GM18526 (cell line): ENCODE results near the gene WDR33.

ENCODE experiments used
- POLR2A ChIP-seq: IDR thresholded peaks from 3 replicates; pipeline ENCODE4 v1.6.1; 2011; ENCODE audit not compliant: insufficient read length; ENCODE audit errors: extremely low read depth

Gene WDR33

DNA sequence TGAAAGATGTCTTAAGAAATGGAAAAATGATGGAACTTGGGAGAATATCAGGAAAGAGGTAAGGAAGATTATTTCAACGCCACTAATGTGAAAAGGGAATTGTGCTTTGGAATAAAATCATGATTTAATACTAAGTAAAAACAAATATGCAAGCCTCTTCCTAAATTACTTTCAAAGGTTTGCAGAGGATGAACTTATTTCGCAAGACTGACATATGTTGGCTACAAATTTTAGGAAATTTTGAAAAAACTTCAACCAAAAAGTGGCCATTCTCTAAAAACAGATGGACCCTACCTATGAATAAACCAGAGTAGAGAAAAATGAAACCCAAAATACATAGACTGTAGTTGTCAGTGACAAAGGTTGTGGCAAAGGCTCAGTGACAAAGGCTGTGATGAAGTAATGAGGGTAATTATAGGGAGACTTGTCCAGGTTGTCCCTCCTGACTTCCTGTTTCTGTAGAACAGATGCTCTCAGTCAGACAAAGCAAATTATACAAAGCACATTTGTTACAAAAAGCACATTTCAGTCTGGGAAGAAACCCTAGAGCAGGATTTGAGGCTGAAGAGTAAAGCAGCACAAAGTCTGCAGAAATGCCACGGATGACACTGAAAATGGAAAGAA, 70.2 kb downstream of the WDR33 start:
- no peak for TF ChIP-seq POLR2A

DNA sequence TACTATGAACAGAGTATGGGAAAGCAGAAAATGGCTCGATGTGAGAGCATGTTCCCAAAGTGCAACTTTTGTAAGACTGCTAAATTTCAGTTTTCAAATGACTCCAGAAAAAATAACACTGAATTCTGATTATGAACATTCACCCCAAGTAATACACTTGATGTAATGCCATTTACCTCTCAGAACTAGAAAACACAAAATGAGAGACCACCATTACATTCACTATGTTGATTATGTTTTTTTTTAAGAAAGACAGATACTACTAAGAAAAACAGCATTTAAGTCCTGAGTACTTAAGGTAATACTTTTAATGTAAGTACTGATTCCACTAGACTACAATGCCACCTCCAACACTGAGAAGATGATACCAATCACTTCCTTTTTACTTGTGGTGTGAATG, 71.2 kb downstream of the WDR33 start:
- TF ChIP-seq POLR2A = no peak

GRCh38 chr2:127737892-127738291, 73.1 kb downstream of the WDR33 start:
- no peak for TF ChIP-seq POLR2A

- no peak for TF ChIP-seq POLR2A
These were observed 75.2 kb downstream of the WDR33 start for GRCh38 chr2:127735537-127736399.

GRCh38 chr2:127735044-127735443, 75.9 kb downstream of the WDR33 start:
- no peak for TF ChIP-seq POLR2A

DNA sequence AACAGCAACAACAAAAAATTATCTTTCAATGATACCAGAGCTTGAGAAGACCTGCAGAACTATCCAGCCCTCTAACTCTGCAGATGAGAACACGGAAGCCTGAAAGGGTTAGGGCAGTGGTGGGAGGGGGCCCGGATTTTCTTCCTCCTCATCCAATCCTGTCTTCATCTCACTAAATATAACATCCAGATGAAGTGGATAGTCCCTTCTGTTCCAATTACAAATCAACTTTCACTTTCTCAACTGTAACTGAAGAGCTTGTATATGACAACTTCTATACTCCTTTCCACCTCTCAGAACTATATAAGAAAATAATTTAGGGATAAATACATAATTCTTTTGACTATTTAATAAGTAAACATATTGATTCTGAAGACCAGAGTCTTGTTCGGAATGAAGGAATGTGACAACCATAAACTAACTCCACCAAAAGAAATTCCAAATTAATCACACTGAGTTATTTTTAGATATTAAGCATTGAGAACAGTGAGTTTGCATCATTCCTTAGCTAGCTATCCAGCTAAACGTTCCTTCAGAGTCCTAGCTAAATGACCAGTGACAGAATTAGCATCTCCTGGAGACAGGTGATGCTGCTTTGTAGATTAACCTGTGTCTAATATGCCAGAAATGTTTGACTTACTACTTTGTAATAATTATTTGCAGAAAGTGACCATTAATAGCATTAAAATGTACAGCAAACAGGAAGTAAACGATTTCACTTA, 77.0 kb downstream of the WDR33 start:
- no peak for TF ChIP-seq POLR2A

- TF ChIP-seq POLR2A = no peak
These were observed 77.7 kb downstream of the WDR33 start for GRCh38 chr2:127733113-127733815.

DNA sequence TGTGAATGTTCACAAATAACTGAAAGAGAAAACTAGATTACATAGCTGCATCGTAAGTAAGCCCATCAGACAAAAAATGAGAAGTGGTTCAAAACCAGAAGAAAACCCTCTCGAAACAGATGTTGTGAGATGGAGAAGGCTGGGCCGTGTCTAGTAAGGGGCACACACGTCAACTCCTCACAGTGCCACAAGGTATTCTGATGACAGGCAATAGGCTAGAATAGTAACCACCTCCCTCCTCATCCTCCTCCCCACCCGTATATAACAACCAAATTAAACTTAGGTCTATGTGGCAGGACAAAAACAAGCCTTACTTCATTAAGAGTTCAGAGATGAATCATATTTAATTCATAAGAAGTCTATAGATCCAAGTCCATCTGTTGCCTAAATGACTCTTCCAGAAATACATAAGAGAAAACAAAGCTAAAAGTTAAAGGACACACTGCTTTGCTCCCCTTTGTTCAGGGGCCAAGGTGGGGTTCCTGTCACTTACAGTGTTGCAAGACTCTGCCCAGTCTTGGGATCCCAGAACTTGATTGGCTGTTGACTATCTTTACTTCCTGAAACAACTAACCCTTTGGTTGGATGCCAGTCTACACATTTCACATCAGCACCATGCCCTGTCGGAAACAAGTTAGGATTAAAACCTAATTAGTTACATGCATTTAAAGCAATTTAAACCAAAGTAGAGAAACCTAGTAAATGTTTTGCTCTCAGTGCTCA, 84.7 kb downstream of the WDR33 start:
- TF ChIP-seq POLR2A = no peak

DNA sequence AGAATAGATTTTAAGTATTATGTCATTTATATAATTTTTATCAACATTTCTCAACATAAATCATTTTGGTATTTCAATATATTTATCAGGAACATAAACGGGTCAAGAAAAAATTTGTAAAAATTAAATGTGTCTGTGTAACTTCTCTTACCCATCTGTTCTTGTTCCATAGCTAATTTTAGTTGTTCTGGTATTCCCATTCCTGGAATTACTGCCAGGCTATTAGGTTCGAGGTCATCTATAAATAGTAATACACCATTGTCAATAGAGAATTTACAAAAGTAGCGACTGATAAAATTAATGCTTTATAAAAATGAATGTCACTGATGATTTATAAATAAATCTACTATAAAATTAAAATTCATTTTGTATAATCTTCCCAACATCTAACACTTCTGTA, 88.2 kb downstream of the WDR33 start:
- no peak for TF ChIP-seq POLR2A

GRCh38 chr2:127721978-127722355, 89.0 kb downstream of the WDR33 start:
- TF ChIP-seq POLR2A = no peak

DNA sequence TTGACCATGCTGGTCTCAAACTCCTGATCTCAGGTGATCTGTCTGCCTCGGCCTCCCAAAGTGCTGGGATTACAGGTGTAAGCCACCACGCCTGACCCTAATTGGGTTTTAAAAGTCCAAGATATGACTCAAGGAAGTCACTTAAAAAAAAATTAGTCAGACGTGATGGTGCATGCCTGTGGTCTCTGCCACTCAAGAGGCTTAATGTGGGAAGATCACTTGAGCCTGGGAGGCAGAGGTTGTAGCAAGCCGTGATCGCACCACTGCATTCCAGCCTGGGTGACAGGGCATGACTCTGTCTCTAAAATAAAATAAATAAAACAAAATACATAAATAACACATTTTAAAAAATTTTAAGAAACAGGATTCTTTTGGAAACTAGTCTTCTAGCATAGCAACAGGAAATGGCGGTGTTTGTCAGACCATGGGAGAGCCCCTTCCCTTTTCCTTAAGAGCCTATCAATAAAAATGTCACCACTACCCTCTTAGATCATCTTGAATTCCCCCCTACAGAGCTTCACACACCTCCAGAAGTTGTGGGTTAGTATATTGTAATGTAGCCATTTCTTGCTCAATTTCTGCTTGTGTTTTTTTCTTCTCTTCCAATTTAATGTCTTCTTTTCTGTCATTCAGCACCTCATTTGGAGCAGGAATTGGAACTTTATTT, 89.5 kb downstream of the WDR33 start:
- no peak for TF ChIP-seq POLR2A

GRCh38 chr2:127719301-127720218, 91.4 kb downstream of the WDR33 start:
- no peak for TF ChIP-seq POLR2A

DNA sequence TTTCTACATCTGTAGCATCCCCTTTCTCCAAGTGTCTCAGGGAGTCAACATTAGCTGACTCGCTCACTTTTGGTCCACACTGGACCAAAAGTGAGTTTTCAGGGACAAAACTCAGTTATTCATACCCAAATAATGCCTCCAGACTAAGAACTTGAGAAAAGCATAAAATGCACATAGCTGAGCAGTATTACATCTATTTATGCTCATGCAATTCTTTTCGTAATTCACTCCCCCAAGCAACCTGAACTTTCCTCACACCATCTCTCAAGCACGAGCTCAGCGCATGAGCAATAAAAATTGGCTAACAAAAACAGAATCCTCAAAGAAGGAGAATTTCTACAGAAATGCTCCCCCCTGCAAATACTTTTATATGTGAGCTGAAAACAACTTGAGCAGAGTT, 92.7 kb downstream of the WDR33 start:
- TF ChIP-seq POLR2A = no peak
